Esophagus squamous epithelium (tissue), 4 donors: Measurements from ENCODE around the gene IQSEC3.

Source experiments
- POLR2A ChIP-seq, 4 donors: fragments of 450-650 bp; IDR thresholded peaks; one replicate each; pipeline ENCODE4 v1.6.1; 2017; ENCODE audit warnings: antibody characterized with exemption in 4 of 4, mild to moderate bottlenecking in 4 of 4, moderate library complexity in 3 of 4
- TF ChIP-seq, protein P1 (sequence below), 6 experiments: fragments of 450-650 bp in 4 of 6; fragments of 200-600 bp in 2 of 6; sonication (generic) in 2 of 6; IDR thresholded peaks; one replicate each; pipeline ENCODE4 v1.5.1; 2016 to 2019; ENCODE audit warnings: antibody characterized with exemption in 6 of 6, mild to moderate bottlenecking in 4 of 6, moderate library complexity in 4 of 6

DNA sequence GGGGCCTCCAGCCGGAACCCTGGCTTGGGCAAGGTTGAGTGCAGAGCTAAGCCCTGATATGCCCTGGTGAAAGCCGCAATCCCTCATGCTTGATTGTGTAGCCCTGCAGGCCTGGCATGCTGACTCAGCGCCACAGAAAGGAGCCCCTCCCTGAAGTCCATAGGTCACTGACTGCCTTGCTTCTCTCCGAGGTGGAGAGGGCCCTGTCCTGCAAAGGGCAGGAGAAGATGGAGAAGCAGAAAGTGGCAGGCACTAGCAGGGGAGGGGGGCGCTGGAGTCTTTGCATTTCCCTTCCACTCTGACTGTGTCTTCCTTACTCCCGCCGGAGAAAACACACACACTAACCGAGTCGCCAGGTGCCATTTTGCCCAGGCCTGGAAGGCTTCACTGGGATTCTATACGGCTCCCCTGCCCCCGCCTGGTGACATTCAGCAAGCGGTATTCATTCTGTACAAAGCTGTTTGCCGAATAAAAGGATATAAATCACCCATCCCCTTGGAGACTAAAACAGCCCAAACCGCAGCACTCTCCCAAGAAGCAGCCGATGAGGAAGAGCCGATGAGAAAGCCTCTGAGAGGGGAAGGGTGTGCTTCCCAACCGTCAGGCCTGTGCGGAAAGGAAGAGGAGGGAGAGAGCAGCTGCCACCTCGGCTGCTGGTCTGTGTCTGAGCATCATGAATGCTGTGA lies 77.5 kb downstream of the IQSEC3 start:
- TF ChIP-seq POLR2A (IDR thresholded peaks at IDR 0.05): no peak
- TF ChIP-seq, protein P1, sequence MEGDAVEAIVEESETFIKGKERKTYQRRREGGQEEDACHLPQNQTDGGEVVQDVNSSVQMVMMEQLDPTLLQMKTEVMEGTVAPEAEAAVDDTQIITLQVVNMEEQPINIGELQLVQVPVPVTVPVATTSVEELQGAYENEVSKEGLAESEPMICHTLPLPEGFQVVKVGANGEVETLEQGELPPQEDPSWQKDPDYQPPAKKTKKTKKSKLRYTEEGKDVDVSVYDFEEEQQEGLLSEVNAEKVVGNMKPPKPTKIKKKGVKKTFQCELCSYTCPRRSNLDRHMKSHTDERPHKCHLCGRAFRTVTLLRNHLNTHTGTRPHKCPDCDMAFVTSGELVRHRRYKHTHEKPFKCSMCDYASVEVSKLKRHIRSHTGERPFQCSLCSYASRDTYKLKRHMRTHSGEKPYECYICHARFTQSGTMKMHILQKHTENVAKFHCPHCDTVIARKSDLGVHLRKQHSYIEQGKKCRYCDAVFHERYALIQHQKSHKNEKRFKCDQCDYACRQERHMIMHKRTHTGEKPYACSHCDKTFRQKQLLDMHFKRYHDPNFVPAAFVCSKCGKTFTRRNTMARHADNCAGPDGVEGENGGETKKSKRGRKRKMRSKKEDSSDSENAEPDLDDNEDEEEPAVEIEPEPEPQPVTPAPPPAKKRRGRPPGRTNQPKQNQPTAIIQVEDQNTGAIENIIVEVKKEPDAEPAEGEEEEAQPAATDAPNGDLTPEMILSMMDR (IDR thresholded peaks at IDR 0.05): no peak
